Measurements from ENCODE around the gene CALCOCO2. TPM values are rescaled to one million over a fixed set of nuclear protein-coding genes. Genes with fewer than 3 reads are reported as not detected.

Gene CALCOCO2
- total and polyA plus RNA-seq, 2 of the 13 experiments (the other 11 are each of a cell fraction or from before 2014, with no cell fraction given), result 72.9 to 111 TPM

DNA sequence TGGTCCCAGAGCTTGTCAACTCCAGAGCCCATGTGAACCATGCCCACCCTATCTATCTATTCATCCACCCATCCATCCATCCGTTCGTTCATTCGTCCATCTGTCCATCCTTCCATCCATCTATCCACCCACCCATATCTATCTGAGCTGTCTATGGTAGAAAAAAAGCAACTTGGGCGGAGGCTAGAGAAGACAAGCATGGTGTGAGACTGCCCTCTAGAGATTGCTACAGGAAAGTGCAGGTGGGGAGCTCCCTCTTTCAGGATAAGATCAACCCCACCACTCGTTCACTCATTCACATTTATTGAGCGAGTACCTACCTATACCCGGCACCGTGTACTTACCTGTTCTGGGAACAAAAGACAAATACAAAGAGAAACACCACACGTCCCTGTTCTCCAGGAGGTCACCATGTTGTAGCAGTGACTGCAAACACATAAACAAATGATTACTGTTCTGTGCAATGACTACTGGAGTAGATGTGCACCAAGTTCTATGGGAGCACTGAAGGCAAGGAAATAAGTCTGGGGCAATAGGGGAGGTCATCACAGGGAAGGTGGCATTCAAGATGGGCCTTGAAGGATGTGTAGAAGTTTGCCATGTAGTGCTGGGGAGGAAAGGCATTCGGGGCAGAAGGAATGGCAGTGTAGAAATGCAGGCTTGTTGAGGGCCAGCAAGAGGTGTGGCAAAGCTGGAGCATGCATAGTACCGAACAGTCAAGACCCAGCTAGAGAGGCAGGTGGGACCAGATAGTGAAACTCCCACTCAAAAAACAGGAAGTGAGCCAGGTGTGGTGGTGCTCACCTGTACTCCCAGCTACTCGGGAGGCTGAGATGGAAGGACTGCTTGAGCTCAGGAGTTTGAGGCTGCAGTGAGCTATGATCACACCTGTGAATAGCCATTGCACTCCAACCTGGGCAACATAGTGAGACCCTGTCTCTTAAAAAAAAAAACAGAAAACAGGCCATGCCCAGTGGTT, 48.4 kb downstream of the CALCOCO2 start (continued):
- TF ChIP-seq, protein P1, sequence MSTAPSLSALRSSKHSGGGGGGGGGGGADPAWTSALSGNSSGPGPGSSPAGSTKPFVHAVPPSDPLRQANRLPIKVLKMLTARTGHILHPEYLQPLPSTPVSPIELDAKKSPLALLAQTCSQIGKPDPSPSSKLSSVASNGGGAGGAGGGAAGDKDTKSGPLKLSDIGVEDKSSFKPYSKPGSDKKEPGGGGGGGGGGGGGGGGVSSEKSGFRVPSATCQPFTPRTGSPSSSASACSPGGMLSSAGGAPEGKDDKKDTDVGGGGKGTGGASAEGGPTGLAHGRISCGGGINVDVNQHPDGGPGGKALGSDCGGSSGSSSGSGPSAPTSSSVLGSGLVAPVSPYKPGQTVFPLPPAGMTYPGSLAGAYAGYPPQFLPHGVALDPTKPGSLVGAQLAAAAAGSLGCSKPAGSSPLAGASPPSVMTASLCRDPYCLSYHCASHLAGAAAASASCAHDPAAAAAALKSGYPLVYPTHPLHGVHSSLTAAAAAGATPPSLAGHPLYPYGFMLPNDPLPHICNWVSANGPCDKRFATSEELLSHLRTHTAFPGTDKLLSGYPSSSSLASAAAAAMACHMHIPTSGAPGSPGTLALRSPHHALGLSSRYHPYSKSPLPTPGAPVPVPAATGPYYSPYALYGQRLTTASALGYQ (CRISPR knock-in tag; IDR thresholded peaks at IDR 0.05), result no peak
- TF ChIP-seq ZNF17 (CRISPR knock-in tag; IDR thresholded peaks at IDR 0.05) (no peak), PAX8 (CRISPR knock-in tag; IDR thresholded peaks at IDR 0.05; ENCODE audit: borderline replicate concordance) (no peak), PCBP2 (optimal IDR thresholded peaks at IDR 0.05; ENCODE audit: low read depth, low read length, poor library complexity, severe bottlenecking) (no peak), SRY (CRISPR knock-in tag; IDR thresholded peaks at IDR 0.05) (no peak), NFE2L2 (IDR thresholded peaks at IDR 0.05; ENCODE audit: low read length) (0 out of 2 replicates have a peak, but pooled peaks have one; percentile 2), BHLHE40 (IDR thresholded peaks at IDR 0.05; ENCODE audit: low read length) (peak; percentile 21; the same call in 1 of the 2 replicates), MBNL3 (CRISPR knock-in tag; conservative IDR thresholded peaks at IDR 0.05) (no peak), NR1H2 (CRISPR knock-in tag; IDR thresholded peaks at IDR 0.05; ENCODE audit: borderline replicate concordance, low read depth) (no peak), GFI1 (CRISPR knock-in tag; IDR thresholded peaks at IDR 0.05; ENCODE audit: borderline replicate concordance) (no peak), SIN3B (IDR thresholded peaks at IDR 0.05; ENCODE audit: low read length) (no peak; the same call in 1 of the 2 replicates), RBM22 (optimal IDR thresholded peaks at IDR 0.05; ENCODE audit: low read length) (no peak), MIXL1 (CRISPR knock-in tag; IDR thresholded peaks at IDR 0.05) (peak; percentile 34; the same call in 1 of the 2 replicates), SSRP1 (CRISPR knock-in tag; IDR thresholded peaks at IDR 0.05) (no peak), NKX3-1 (CRISPR knock-in tag; IDR thresholded peaks at IDR 0.05) (no peak), RNF2 (conservative IDR thresholded peaks at IDR 0.05; ENCODE audit: low read depth) (no peak), U2AF1 (optimal IDR thresholded peaks at IDR 0.05; ENCODE audit: low read depth, low read length) (no peak), CHD2 (IDR thresholded peaks at IDR 0.05; ENCODE audit: low read depth, low read length) (0 out of 2 replicates have a peak, but pooled peaks have one; percentile 35), ZNF256 (CRISPR knock-in tag; conservative IDR thresholded peaks at IDR 0.05) (no peak), ZNF782 (CRISPR knock-in tag; IDR thresholded peaks at IDR 0.05; ENCODE audit: borderline replicate concordance) (no peak), ZNF326 (CRISPR knock-in tag; IDR thresholded peaks at IDR 0.05; ENCODE audit: borderline replicate concordance) (no peak), ZNF224 (CRISPR knock-in tag; IDR thresholded peaks at IDR 0.05) (no peak), ZNF431 (CRISPR knock-in tag; IDR thresholded peaks at IDR 0.05; ENCODE audit: borderline replicate concordance, low read depth) (0 out of 2 replicates have a peak, but pooled peaks have one; percentile 25), SIX4 (CRISPR knock-in tag; IDR thresholded peaks at IDR 0.05) (no peak), ZNF180 (CRISPR knock-in tag; IDR thresholded peaks at IDR 0.05; ENCODE audit: borderline replicate concordance, low read depth) (no peak)
- TF ChIP-seq, protein P2, sequence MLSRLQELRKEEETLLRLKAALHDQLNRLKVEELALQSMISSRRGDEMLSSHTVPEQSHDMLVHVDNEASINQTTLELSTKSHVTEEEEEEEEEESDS (CRISPR knock-in tag; IDR thresholded peaks at IDR 0.05; ENCODE audit: borderline replicate concordance), result no peak
- TF ChIP-seq, protein P3, sequence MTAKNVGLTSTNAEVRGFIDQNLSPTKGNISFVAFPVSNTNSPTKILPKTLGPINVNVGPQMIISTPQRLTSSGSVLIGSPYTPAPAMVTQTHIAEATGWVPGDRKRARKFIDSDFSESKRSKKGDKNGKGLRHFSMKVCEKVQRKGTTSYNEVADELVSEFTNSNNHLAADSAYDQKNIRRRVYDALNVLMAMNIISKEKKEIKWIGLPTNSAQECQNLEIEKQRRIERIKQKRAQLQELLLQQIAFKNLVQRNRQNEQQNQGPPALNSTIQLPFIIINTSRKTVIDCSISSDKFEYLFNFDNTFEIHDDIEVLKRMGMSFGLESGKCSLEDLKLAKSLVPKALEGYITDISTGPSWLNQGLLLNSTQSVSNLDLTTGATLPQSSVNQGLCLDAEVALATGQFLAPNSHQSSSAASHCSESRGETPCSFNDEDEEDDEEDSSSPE (CRISPR knock-in tag; IDR thresholded peaks at IDR 0.05), result no peak
- TF ChIP-seq, protein P4, sequence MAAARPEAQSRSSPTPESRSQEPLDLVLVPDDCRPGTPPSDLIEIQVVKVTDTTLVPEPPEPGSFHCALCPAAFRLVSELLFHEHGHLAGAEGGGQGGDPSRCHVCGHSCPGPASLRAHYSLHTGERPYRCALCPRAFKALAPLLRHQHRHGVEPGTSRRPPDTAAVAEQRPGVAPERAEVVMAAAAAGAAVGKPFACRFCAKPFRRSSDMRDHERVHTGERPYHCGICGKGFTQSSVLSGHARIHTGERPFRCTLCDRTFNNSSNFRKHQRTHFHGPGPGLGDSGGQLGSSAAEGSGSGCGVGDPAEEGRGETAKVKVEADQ (CRISPR knock-in tag; IDR thresholded peaks at IDR 0.05; ENCODE audit: borderline replicate concordance), result peak; percentile 45; the same call in 1 of the 2 replicates
